ENCODE data around the gene VPS11. TPM values are rescaled to one million over a fixed set of nuclear protein-coding genes. Genes with fewer than 3 reads are reported as not detected.

VPS11 gene
- polyA plus RNA-seq (ENCODE audit: low read depth in 6 of 6) = 10 to 100 TPM; 36.7 to 50.0 (median 46.2) TPM

- no peaks in the 10 kb centered on the region for H3K27me3 Mint-ChIP-seq
- H3K4me1 Mint-ChIP-seq = peaks cover 19 to 48% (median 38%) of the 10 kb centered on the region in 3 donors
- peak; percentile 92 to 93 for ATAC-seq (ENCODE audit: low read depth in 2 of 2)
- DNase-seq = peak; percentile 95
- H3K9me3 Mint-ChIP-seq = no peaks in the 10 kb centered on the region
- peaks cover 1 to 6% of the 10 kb centered on the region in 2 donors for H3K36me3 Mint-ChIP-seq
- H3K27ac Mint-ChIP-seq = peak within 1 kb of the TSS; percentile 98 to 99 (median 99)
- H3K4me3 Mint-ChIP-seq = peak within 1 kb of the TSS; percentile 87 to 98 (median 96)
Measured at GRCh38 chr11:119067371-119068222, at the start of gene VPS11. Gene VPS11 (plus strand): TSS chr11:119067818. CDS start chr11:119067824, 6 bp downstream.

GRCh38 chr11:119018074-119018938 is 49.3 kb upstream of the VPS11 start, which contains the start of the genes RPS25 and TRAPPC4:
Gene RPS25 (minus strand): TSS chr11:119018343. CDS start chr11:119018284, 59 bp downstream.
Gene TRAPPC4 (plus strand): TSS chr11:119018766. CDS start chr11:119018796, 30 bp downstream.
- Mint-ChIP-seq H3K4me1 (peaks cover 20 to 60% (median 29%) of the 10 kb centered on the region in 3 donors), H3K9me3 (no peaks in the 10 kb centered on the region), H3K36me3 (peaks cover 9 to 14% of the 10 kb centered on the region in 2 donors), H3K27ac (peak within 1 kb of the TSS; percentile 99 to 100 (median 99)), H3K4me3 (peak within 1 kb of the TSS; percentile 93 to 100 (median 99)), H3K27me3 (no peaks in the 10 kb centered on the region)
- DNase-seq (peak; percentile 94), ATAC-seq (ENCODE audit: low read depth in 2 of 2) (peak; percentile 86 to 87)

GRCh38 chr11:119019996-119020395 is 47.6 kb upstream of the VPS11 start:
- H3K27ac Mint-ChIP-seq = peak overlapping the region in 4 of 6 donors; percentile 66 to 99 (median 94)
- H3K36me3 Mint-ChIP-seq = peaks cover 9 to 10% of the 10 kb centered on the region in 2 donors

GRCh38 chr11:119021631-119022030 is 46.0 kb upstream of the VPS11 start:
- no peak for ATAC-seq (ENCODE audit: low read depth in 2 of 2)
- H3K4me3 Mint-ChIP-seq = peak overlapping the region in 4 of 8 donors; percentile 9 to 99 (median 39)

More at GRCh38 chr11:119019996-119020395, 47.6 kb upstream of the VPS11 start:
- DNase-seq (no peak), ATAC-seq (ENCODE audit: low read depth in 2 of 2) (no peak)
- H3K9me3 Mint-ChIP-seq = no peaks in the 10 kb centered on the region
- peak overlapping the region; percentile 29 to 99 (median 98) for H3K4me3 Mint-ChIP-seq
- H3K27me3 Mint-ChIP-seq = no peaks in the 10 kb centered on the region
- peaks cover 24 to 67% (median 36%) of the 10 kb centered on the region in 3 donors for H3K4me1 Mint-ChIP-seq

GRCh38 chr11:119023741-119024140 is 43.9 kb upstream of the VPS11 start:
- DNase-seq (no peak), ATAC-seq (ENCODE audit: low read depth in 2 of 2) (no peak)
- H3K36me3 Mint-ChIP-seq = peaks cover 0 to 5% of the 10 kb centered on the region in 2 donors
- H3K27me3 Mint-ChIP-seq = no peaks in the 10 kb centered on the region
- H3K27ac Mint-ChIP-seq = peak overlapping the region in 2 of 6 donors; percentile 7 to 52
- no peaks in the 10 kb centered on the region for H3K9me3 Mint-ChIP-seq
- peak overlapping the region in 1 of 8 donors; percentile 58 for H3K4me3 Mint-ChIP-seq
- H3K4me1 Mint-ChIP-seq = peaks cover 14 to 38% (median 15%) of the 10 kb centered on the region in 3 donors

More at GRCh38 chr11:119021631-119022030, 46.0 kb upstream of the VPS11 start:
- Mint-ChIP-seq H3K27ac (peak overlapping the region in 3 of 6 donors; percentile 8 to 65 (median 27)), H3K9me3 (no peaks in the 10 kb centered on the region), H3K27me3 (no peaks in the 10 kb centered on the region), H3K4me1 (peaks cover 19 to 50% (median 25%) of the 10 kb centered on the region in 3 donors), H3K36me3 (peaks cover 0 to 5% of the 10 kb centered on the region in 2 donors)
- DNase-seq = no peak

- H3K27ac Mint-ChIP-seq = peak overlapping the region in 4 of 6 donors; percentile 40 to 81 (median 71)
- no peak for DNase-seq
- ATAC-seq (ENCODE audit: low read depth in 2 of 2) = no peak
- H3K27me3 Mint-ChIP-seq = no peaks in the 10 kb centered on the region
- H3K36me3 Mint-ChIP-seq = peaks cover 0 to 5% of the 10 kb centered on the region in 2 donors
- peak overlapping the region in 1 of 8 donors; percentile 58 for H3K4me3 Mint-ChIP-seq
- H3K9me3 Mint-ChIP-seq = no peaks in the 10 kb centered on the region
- H3K4me1 Mint-ChIP-seq = peaks cover 18 to 39% (median 22%) of the 10 kb centered on the region in 3 donors
Measured at GRCh38 chr11:119024430-119025098, 43.1 kb upstream of the VPS11 start.

GRCh38 chr11:119025099-119025473 is 42.5 kb upstream of the VPS11 start:
- H3K36me3 Mint-ChIP-seq = peaks cover 0 to 5% of the 10 kb centered on the region in 2 donors
- H3K4me1 Mint-ChIP-seq = peaks cover 18 to 39% (median 24%) of the 10 kb centered on the region in 3 donors
- peak overlapping the region in 1 of 8 donors; percentile 58 for H3K4me3 Mint-ChIP-seq

GRCh38 chr11:119025541-119025940 is 42.1 kb upstream of the VPS11 start:
- peaks cover 0 to 5% of the 10 kb centered on the region in 2 donors for H3K36me3 Mint-ChIP-seq
- H3K4me1 Mint-ChIP-seq = peaks cover 16 to 35% (median 21%) of the 10 kb centered on the region in 3 donors
- DNase-seq (no peak), ATAC-seq (ENCODE audit: low read depth in 2 of 2) (no peak)
- peak overlapping the region in 2 of 6 donors; percentile 70 to 86 for H3K27ac Mint-ChIP-seq
- peak overlapping the region in 1 of 8 donors; percentile 18 for H3K4me3 Mint-ChIP-seq
- H3K9me3 Mint-ChIP-seq = no peaks in the 10 kb centered on the region
- no peaks in the 10 kb centered on the region for H3K27me3 Mint-ChIP-seq

More at GRCh38 chr11:119025099-119025473, 42.5 kb upstream of the VPS11 start:
- H3K27me3 Mint-ChIP-seq = no peaks in the 10 kb centered on the region
- DNase-seq (no peak), ATAC-seq (ENCODE audit: low read depth in 2 of 2) (no peak)
- H3K27ac Mint-ChIP-seq = peak overlapping the region in 3 of 6 donors; percentile 70 to 86 (median 72)
- no peaks in the 10 kb centered on the region for H3K9me3 Mint-ChIP-seq

GRCh38 chr11:119025978-119026766 is 41.4 kb upstream of the VPS11 start:
- H3K4me3 Mint-ChIP-seq = peak overlapping the region in 1 of 8 donors; percentile 18
- no peaks in the 10 kb centered on the region for H3K9me3 Mint-ChIP-seq
- H3K27ac Mint-ChIP-seq = no peak overlapping the region
- H3K36me3 Mint-ChIP-seq = peaks cover 0 to 5% of the 10 kb centered on the region in 2 donors
- ATAC-seq (ENCODE audit: low read depth in 2 of 2) (no peak), DNase-seq (no peak)
- H3K27me3 Mint-ChIP-seq = no peaks in the 10 kb centered on the region
- peaks cover 16 to 35% (median 25%) of the 10 kb centered on the region in 3 donors for H3K4me1 Mint-ChIP-seq

- no peak for DNase-seq
- H3K27me3 Mint-ChIP-seq = no peaks in the 10 kb centered on the region
- H3K4me1 Mint-ChIP-seq = peaks cover 16 to 31% (median 25%) of the 10 kb centered on the region in 3 donors
- peak overlapping the region in 1 of 8 donors; percentile 76 for H3K4me3 Mint-ChIP-seq
- H3K36me3 Mint-ChIP-seq = peaks cover 0 to 5% of the 10 kb centered on the region in 2 donors
- ATAC-seq (ENCODE audit: low read depth in 2 of 2) = no peak
- no peak overlapping the region for H3K27ac Mint-ChIP-seq
- no peaks in the 10 kb centered on the region for H3K9me3 Mint-ChIP-seq
Measured at GRCh38 chr11:119026970-119027369, 40.6 kb upstream of the VPS11 start.

GRCh38 chr11:119027561-119028345 is 39.9 kb upstream of the VPS11 start:
- H3K4me1 Mint-ChIP-seq = peaks cover 16 to 31% (median 25%) of the 10 kb centered on the region in 3 donors

More at GRCh38 chr11:119027561-119028345, 39.9 kb upstream of the VPS11 start:
- peak overlapping the region in 3 of 8 donors; percentile 20 to 76 (median 30) for H3K4me3 Mint-ChIP-seq
- no peaks in the 10 kb centered on the region for H3K9me3 Mint-ChIP-seq
- ATAC-seq (ENCODE audit: low read depth in 2 of 2) = no peak
- DNase-seq = no peak
- H3K36me3 Mint-ChIP-seq = peaks cover 0 to 5% of the 10 kb centered on the region in 2 donors
- peak overlapping the region in 2 of 6 donors; percentile 80 to 92 for H3K27ac Mint-ChIP-seq
- H3K27me3 Mint-ChIP-seq = no peaks in the 10 kb centered on the region

All from naive B cell (primary cell).